ENCODE measurements around the gene PFKFB2. TPM values are rescaled to one million over a fixed set of nuclear protein-coding genes. Genes with fewer than 3 reads are reported as not detected.

PFKFB2 gene
- polyA plus RNA-seq, 2 of the 4 experiments (the other 2 are of a cell fraction) = 7.4 to 8.4 TPM

DNA sequence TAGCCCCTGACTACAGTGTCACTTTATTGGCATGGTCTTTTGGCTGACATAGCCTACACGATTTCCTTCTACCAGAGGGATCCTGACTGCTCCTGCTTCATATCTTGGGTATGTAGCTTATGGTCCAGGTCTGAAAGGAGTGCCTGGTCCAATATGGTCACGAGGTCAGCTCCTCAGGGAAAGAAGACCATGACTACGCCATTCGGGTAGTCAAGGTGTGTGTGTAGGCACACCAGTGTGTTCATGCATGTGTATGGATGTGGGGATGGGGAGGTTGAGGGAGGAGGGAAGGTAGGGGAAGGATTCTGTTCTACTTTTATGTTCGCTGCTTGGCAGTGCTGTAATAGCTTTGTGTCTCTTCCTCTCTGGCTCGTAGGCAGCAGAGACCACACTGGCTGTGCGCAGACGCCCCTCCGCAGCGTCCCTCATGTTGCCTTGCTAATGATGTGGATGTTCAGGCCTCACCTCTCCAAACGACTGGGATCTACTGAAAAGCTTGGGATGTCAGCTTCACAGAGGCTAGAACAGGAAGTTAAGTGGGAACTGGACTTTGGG lies 25.6 kb downstream of the PFKFB2 start:
- no peak for TF ChIP-seq HOXB5 (CRISPR knock-in tag; IDR thresholded peaks at IDR 0.05)
- peak; percentile 15; the same call in 1 of the 2 replicates for TF ChIP-seq POLR2A (IDR thresholded peaks at IDR 0.05; ENCODE audit: low read length)
- CTCF ChIA-PET = interaction anchor here (0.7 to 8.4 kb wide), 16 partner anchors 10 to 719 kb away, joined by 3 to 94 read pairs (median 6); partner anchors contain the start of gene C1orf116
- whole genome bisulfite sequencing (ENCODE audit: missing lambda C conversion rate) = 72% methylated on average over 11 of the region's 11 CpGs
- POLR2A ChIA-PET = interaction anchor here (2.4 kb wide), 1 partner anchor 26 kb away, joined by 8 read pairs; the partner anchor contains the start of gene PFKFB2
- H3K4me1 ChIP-seq = peaks cover 26% of the 10 kb centered on the region
- H3K4me2 ChIP-seq = no peak overlapping the region
- no peak overlapping the region for H3K27ac ChIP-seq
- no peak overlapping the region for H3K4me3 ChIP-seq
- ATAC-seq = no peak
- no peak for FAIRE-seq
- no peak for DNase-seq (ENCODE audit: low read depth in 1 of 2, low spot score in 1 of 2)
- no peaks in the 10 kb centered on the region for H3K9me3 ChIP-seq

GRCh38 chr1:207079706-207080241 lies 26.7 kb downstream of the PFKFB2 start:
- no peak overlapping the region for H3K27ac ChIP-seq

GRCh38 chr1:207081088-207081487 lies 28.0 kb downstream of the PFKFB2 start:
- no peak for TF ChIP-seq JUNB (IDR thresholded peaks at IDR 0.05)
- TF ChIP-seq FOXS1 (CRISPR knock-in tag; IDR thresholded peaks at IDR 0.05) = no peak
- no peak for TF ChIP-seq TP53 (CRISPR knock-in tag; IDR thresholded peaks at IDR 0.05)
- TF ChIP-seq, protein P1, sequence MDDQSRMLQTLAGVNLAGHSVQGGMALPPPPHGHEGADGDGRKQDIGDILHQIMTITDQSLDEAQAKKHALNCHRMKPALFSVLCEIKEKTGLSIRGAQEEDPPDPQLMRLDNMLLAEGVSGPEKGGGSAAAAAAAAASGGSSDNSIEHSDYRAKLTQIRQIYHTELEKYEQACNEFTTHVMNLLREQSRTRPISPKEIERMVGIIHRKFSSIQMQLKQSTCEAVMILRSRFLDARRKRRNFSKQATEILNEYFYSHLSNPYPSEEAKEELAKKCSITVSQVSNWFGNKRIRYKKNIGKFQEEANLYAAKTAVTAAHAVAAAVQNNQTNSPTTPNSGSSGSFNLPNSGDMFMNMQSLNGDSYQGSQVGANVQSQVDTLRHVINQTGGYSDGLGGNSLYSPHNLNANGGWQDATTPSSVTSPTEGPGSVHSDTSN (IDR thresholded peaks at IDR 0.05) = no peak
- TF ChIP-seq ESRRA (IDR thresholded peaks at IDR 0.05; ENCODE audit: borderline replicate concordance, low read length) = no peak
- no peak for TF ChIP-seq POLR2AphosphoS2 (conservative IDR thresholded peaks at IDR 0.05; ENCODE audit: low read length)
- no peak for TF ChIP-seq EHF (CRISPR knock-in tag; IDR thresholded peaks at IDR 0.05)

More at GRCh38 chr1:207079706-207080241, 26.7 kb downstream of the PFKFB2 start:
- no peak for ATAC-seq
- H3K4me1 ChIP-seq = peaks cover 24% of the 10 kb centered on the region
- ChIA-PET CTCF (interaction anchor here (0.7 to 8.4 kb wide), 13 partner anchors 9 to 419 kb away, joined by 3 to 94 read pairs (median 6); partner anchors contain the start of gene C1orf116), POLR2A (interaction anchor here (2.4 kb wide), 1 partner anchor 27 kb away, joined by 8 read pairs; the partner anchor contains the start of gene PFKFB2)
- H3K4me3 ChIP-seq = no peak overlapping the region
- DNase-seq (ENCODE audit: low read depth in 1 of 2, low spot score in 1 of 2) = no peak
- FAIRE-seq = no peak
- TF ChIP-seq RCOR1 (IDR thresholded peaks at IDR 0.05; ENCODE audit: low read depth, low read length) = no peak
- no peaks in the 10 kb centered on the region for H3K9me3 ChIP-seq
- WGBS (ENCODE audit: missing lambda C conversion rate) = 80% methylated on average over 6 of the region's 6 CpGs
- H3K4me2 ChIP-seq = no peak overlapping the region

GRCh38 chr1:207081806-207082205 lies 28.7 kb downstream of the PFKFB2 start:
- CTCF ChIA-PET = interaction anchor here (3.9 to 8.4 kb wide), 3 partner anchors 33 to 417 kb away, joined by 17 to 94 read pairs (median 44); no protein-coding TSS in a partner anchor
- no peak for FAIRE-seq
- TF ChIP-seq CBX8 (IDR thresholded peaks at IDR 0.05) (no peak), MAFK (IDR thresholded peaks at IDR 0.05; ENCODE audit: partially characterized antibody) (peak; percentile 89)
- POLR2A ChIA-PET = interaction anchor here (1.5 kb wide), 1 partner anchor 240 kb away, joined by 4 read pairs; the partner anchor contains the start of gene CD55
- WGBS (ENCODE audit: missing lambda C conversion rate) = 53% methylated on average over 2 of the region's 2 CpGs
- DNase-seq (ENCODE audit: low read depth in 1 of 2, low spot score in 1 of 2) = no peak
- ATAC-seq = no peak
- H3K4me1 ChIP-seq = peaks cover 28% of the 10 kb centered on the region
- H3K27ac ChIP-seq = no peak overlapping the region
- H3K9me3 ChIP-seq = no peaks in the 10 kb centered on the region
- H3K4me3 ChIP-seq = no peak overlapping the region
- no peak overlapping the region; the same call in 2 of the 3 replicates for H3K4me2 ChIP-seq

More at GRCh38 chr1:207081088-207081487, 28.0 kb downstream of the PFKFB2 start:
- Histone ChIP-seq H3K9me3 (no peaks in the 10 kb centered on the region), H3K27ac (no peak overlapping the region), H3K4me1 (peaks cover 28% of the 10 kb centered on the region), H3K4me3 (no peak overlapping the region), H3K4me2 (peak overlapping the region; percentile 30; the same call in 2 of the 3 replicates)
- ATAC-seq = no peak
- no peak for FAIRE-seq
- peak in 1 of 2 experiments; percentile 17 for DNase-seq (ENCODE audit: low read depth in 1 of 2, low spot score in 1 of 2)
- POLR2A ChIA-PET = interaction anchor here (1.5 to 2.4 kb wide), 2 partner anchors 28 to 240 kb away, joined by 4 to 8 read pairs; partner anchors contain the start of genes CD55 and PFKFB2
- WGBS (ENCODE audit: missing lambda C conversion rate) = 24% methylated on average over 2 of the region's 2 CpGs
- CTCF ChIA-PET = interaction anchor here (1.0 to 8.4 kb wide), 5 partner anchors 9 to 418 kb away, joined by 3 to 94 read pairs (median 17); no protein-coding TSS in a partner anchor

DNA sequence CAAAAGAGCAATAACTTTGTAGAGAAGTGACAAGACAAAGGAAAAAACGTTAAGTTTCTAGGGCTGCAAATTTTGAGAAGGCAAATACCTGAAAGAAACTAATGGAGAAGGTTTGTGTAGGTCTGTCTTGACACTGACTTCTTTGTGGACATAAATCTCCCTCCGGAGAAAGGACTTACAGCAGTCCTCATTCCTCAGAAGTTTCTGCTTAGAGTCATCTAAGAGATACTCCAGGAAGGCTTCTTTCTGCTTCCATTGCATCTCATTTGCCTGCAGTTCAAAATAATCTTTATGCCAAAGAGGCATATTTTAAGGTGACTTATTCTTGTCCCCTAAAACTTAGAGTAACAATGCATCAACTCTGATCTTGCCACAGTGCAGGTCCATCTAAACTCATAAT lies 31.2 kb downstream of the PFKFB2 start:
- peaks cover 41% of the 10 kb centered on the region for H3K4me1 ChIP-seq
- ATAC-seq (peak in 1 of 2 experiments; percentile 31; a peak in 3 of 6 replicates), FAIRE-seq (no peak), DNase-seq (ENCODE audit: low read depth in 1 of 2, low spot score in 1 of 2) (no peak)
- POLR2A ChIA-PET = interaction anchor here (1.5 to 2.2 kb wide), 2 partner anchors 31 to 237 kb away, joined by 4 to 8 read pairs; partner anchors contain the start of genes CD55 and PFKFB2
- 34% methylated on average over 2 of the region's 2 CpGs for WGBS (ENCODE audit: missing lambda C conversion rate)
- peak overlapping the region; percentile 14; the same call in 1 of the 3 replicates for H3K4me2 ChIP-seq
- CTCF ChIA-PET = interaction anchor here (0.6 to 8.4 kb wide), 34 partner anchors 9 to 436 kb away, joined by 3 to 94 read pairs (median 4); partner anchors contain the start of genes C4BPA and PFKFB2
- no peaks in the 10 kb centered on the region for H3K9me3 ChIP-seq
- H3K27ac ChIP-seq = 0 out of 6 replicates have a peak overlapping the region, but pooled peaks of 1 of the 2 experiments have one; percentile 3
- H3K4me3 ChIP-seq = no peak overlapping the region
- no peak for TF ChIP-seq ZC3H11A (IDR thresholded peaks at IDR 0.05)
- TF ChIP-seq ZFP36 (IDR thresholded peaks at IDR 0.05; ENCODE audit: borderline replicate concordance, partially characterized antibody) = no peak
- TF ChIP-seq BCL3 (IDR thresholded peaks at IDR 0.05) = no peak
- TF ChIP-seq, protein P1 (IDR thresholded peaks at IDR 0.05) = no peak
- TF ChIP-seq SMC3 (IDR thresholded peaks at IDR 0.05) = no peak

All from A549 (cell line).